Activated CD4-positive, alpha-beta T cell treated with anti-CD3 and anti-CD28 coated beads for 48 hours (primary cell): ENCODE measurements around the gene TBX2.
"Not testable (repeated sequence)": the region's sequence is repeated elsewhere in the genome, so short reads cannot be mapped to it uniquely, and the experiment has no call there.

ENCODE experiments used
- DNase-seq: peaks from one replicate; pipeline ENCODE4 v3.0.0-alpha.2; 2020

Gene TBX2

GRCh38 chr17:61399131-61400065, at the start of gene TBX2:
TSS of gene TBX2 (plus strand) at chr17:61399843. CDS start at chr17:61400177, 334 bp downstream.
- DNase-seq, result no peak

- no peak for DNase-seq
Observed at GRCh38 chr17:61351745-61352407, 47.8 kb upstream of the TBX2 start.

GRCh38 chr17:61352408-61352770, 47.3 kb upstream of the TBX2 start:
- no peak for DNase-seq

- DNase-seq, result no peak
Observed at GRCh38 chr17:61352781-61353491, 46.7 kb upstream of the TBX2 start.

- DNase-seq, result no peak
Observed at GRCh38 chr17:61353615-61354014, 46.0 kb upstream of the TBX2 start.

- no peak for DNase-seq
Observed at GRCh38 chr17:61354895-61355874, 44.5 kb upstream of the TBX2 start.

- not testable (repeated sequence) for DNase-seq
Observed at GRCh38 chr17:61357061-61357460, 42.6 kb upstream of the TBX2 start.

GRCh38 chr17:61359513-61359912, 40.1 kb upstream of the TBX2 start:
- DNase-seq, result not testable (repeated sequence)

GRCh38 chr17:61360318-61360943, 39.2 kb upstream of the TBX2 start:
- no peak for DNase-seq

GRCh38 chr17:61361084-61361483, 38.6 kb upstream of the TBX2 start:
- no peak for DNase-seq

- no peak for DNase-seq
Observed at GRCh38 chr17:61362396-61362795, 37.2 kb upstream of the TBX2 start.

GRCh38 chr17:61362852-61363600, 36.6 kb upstream of the TBX2 start:
- DNase-seq, result no peak

GRCh38 chr17:61363601-61364462, 35.8 kb upstream of the TBX2 start:
- no peak for DNase-seq

- DNase-seq, result no peak
Observed at GRCh38 chr17:61364463-61364846, 35.2 kb upstream of the TBX2 start.

- no peak for DNase-seq
Observed at GRCh38 chr17:61366076-61366714, 33.4 kb upstream of the TBX2 start.

- no peak for DNase-seq
Observed at GRCh38 chr17:61366715-61367413, 32.8 kb upstream of the TBX2 start.

- DNase-seq, result no peak
Observed at GRCh38 chr17:61368049-61368831, 31.4 kb upstream of the TBX2 start.

GRCh38 chr17:61368832-61369450, 30.7 kb upstream of the TBX2 start:
- DNase-seq, result no peak
